DND-41 (cell line): Measurements from ENCODE around the gene MAP2K5.

Experiments used
- EZH2 ChIP-seq: IDR thresholded peaks from 3 replicates; pipeline ENCODE4 v1.6.1; 2012; ENCODE audit warnings: borderline replicate concordance, low read depth, mild to moderate bottlenecking, moderate library complexity, low read length, inconsistent platforms; ENCODE audit not compliant: severe bottlenecking
- TF ChIP-seq, protein P1 (sequence below): IDR thresholded peaks from 2 replicates; pipeline ENCODE4 v1.5.1; 2012; ENCODE audit warnings: borderline replicate concordance, low read length, moderate library complexity, mild to moderate bottlenecking; ENCODE audit not compliant: poor library complexity, severe bottlenecking; ENCODE audit errors: extremely low read depth

- TF ChIP-seq, protein P1, sequence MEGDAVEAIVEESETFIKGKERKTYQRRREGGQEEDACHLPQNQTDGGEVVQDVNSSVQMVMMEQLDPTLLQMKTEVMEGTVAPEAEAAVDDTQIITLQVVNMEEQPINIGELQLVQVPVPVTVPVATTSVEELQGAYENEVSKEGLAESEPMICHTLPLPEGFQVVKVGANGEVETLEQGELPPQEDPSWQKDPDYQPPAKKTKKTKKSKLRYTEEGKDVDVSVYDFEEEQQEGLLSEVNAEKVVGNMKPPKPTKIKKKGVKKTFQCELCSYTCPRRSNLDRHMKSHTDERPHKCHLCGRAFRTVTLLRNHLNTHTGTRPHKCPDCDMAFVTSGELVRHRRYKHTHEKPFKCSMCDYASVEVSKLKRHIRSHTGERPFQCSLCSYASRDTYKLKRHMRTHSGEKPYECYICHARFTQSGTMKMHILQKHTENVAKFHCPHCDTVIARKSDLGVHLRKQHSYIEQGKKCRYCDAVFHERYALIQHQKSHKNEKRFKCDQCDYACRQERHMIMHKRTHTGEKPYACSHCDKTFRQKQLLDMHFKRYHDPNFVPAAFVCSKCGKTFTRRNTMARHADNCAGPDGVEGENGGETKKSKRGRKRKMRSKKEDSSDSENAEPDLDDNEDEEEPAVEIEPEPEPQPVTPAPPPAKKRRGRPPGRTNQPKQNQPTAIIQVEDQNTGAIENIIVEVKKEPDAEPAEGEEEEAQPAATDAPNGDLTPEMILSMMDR = no peak
- TF ChIP-seq EZH2 = no peak
Observed at GRCh38 chr15:67740405-67740804, 197.9 kb downstream of the MAP2K5 start.
